H9 (cell line): ENCODE results near the gene DPAGT1. TPM values are rescaled to one million over a fixed set of nuclear protein-coding genes. Genes with fewer than 3 reads are reported as not detected.

ENCODE experiments used
- DNase-seq: peaks from one replicate; pipeline ENCODE4 v3.0.0-alpha.2; 2017
- H2AFZ ChIP-seq: one replicate; pipeline ENCODE4 v1.6.1; 2013; ENCODE audit warnings: mild to moderate bottlenecking, low read length, control low read depth, moderate library complexity
- H2AK5ac ChIP-seq: 2 replicates; pipeline ENCODE4 v1.6.1; 2013; ENCODE audit warnings: low read length, control low read depth, mixed read lengths; ENCODE audit not compliant: insufficient read length
- H2BK120ac ChIP-seq: one replicate; pipeline ENCODE4 v1.6.1; 2013; ENCODE audit warnings: low read depth, mild to moderate bottlenecking, low read length, control low read depth, inconsistent platforms; ENCODE audit not compliant: poor library complexity, severe bottlenecking
- H2BK12ac ChIP-seq: 2 replicates; pipeline ENCODE4 v1.6.1; 2013; ENCODE audit warnings: low read length, control low read depth, mixed read lengths, low read depth; ENCODE audit not compliant: insufficient read length
- H2BK15ac ChIP-seq: 2 replicates; pipeline ENCODE4 v1.6.1; 2013; ENCODE audit warnings: low read depth, low read length, control low read depth
- H2BK20ac ChIP-seq: one replicate; pipeline ENCODE4 v1.6.1; 2013; ENCODE audit warnings: low read depth, mild to moderate bottlenecking, low read length, control low read depth, inconsistent platforms; ENCODE audit not compliant: poor library complexity, severe bottlenecking
- H2BK5ac ChIP-seq: 2 replicates; pipeline ENCODE4 v1.6.1; 2013; ENCODE audit warnings: low read length, control low read depth, mixed read lengths; ENCODE audit not compliant: insufficient read length
- H3K14ac ChIP-seq: 2 replicates; pipeline ENCODE4 v1.6.1; 2013; ENCODE audit warnings: low read length, control low read depth; ENCODE audit not compliant: insufficient read depth
- H3K18ac ChIP-seq: 2 replicates; pipeline ENCODE4 v1.6.1; 2013; ENCODE audit warnings: low read depth, mild to moderate bottlenecking, mixed read lengths, low read length, control low read depth; ENCODE audit not compliant: insufficient read length
- H3K23ac ChIP-seq: 2 replicates; pipeline ENCODE4 v1.6.1; 2013; ENCODE audit warnings: low read length, control low read depth, mixed read lengths, low read depth; ENCODE audit not compliant: insufficient read length
- H3K23me2 ChIP-seq: 2 replicates; pipeline ENCODE4 v1.6.1; 2013; ENCODE audit warnings: low read depth, mild to moderate bottlenecking, mixed read lengths, low read length, control low read depth; ENCODE audit not compliant: insufficient read length, poor library complexity, severe bottlenecking
- H3K27ac ChIP-seq: 2 replicates; pipeline ENCODE4 v1.5.1; 2013; ENCODE audit warnings: low read length, control low read depth, mixed read lengths, low read depth; ENCODE audit not compliant: insufficient read length
- H3K27me3 ChIP-seq: 2 replicates; pipeline ENCODE4 v1.6.1; 2013; ENCODE audit warnings: low read length, control low read depth, inconsistent platforms; ENCODE audit not compliant: insufficient read depth
- H3K4ac ChIP-seq: 2 replicates; pipeline ENCODE4 v1.6.1; 2013; ENCODE audit warnings: low read depth, mild to moderate bottlenecking, control low read depth, inconsistent platforms, low read length, moderate library complexity
- H3K4me1 ChIP-seq: 2 replicates; pipeline ENCODE4 v1.6.1; 2013; ENCODE audit warnings: low read length, control low read depth, inconsistent platforms; ENCODE audit not compliant: insufficient read depth
- H3K4me2 ChIP-seq: 2 replicates; pipeline ENCODE4 v1.6.1; 2013; ENCODE audit warnings: low read length, control low read depth, mixed read lengths; ENCODE audit not compliant: insufficient read length, insufficient read depth
- H3K56ac ChIP-seq: 2 replicates; pipeline ENCODE4 v1.6.1; 2013; ENCODE audit warnings: low read depth, mild to moderate bottlenecking, mixed read lengths, low read length, control low read depth; ENCODE audit not compliant: insufficient read length
- H3K79me1 ChIP-seq: 2 replicates; pipeline ENCODE4 v1.6.1; 2013; ENCODE audit warnings: low read depth, mild to moderate bottlenecking, moderate library complexity, low read length, control low read depth, inconsistent platforms; ENCODE audit not compliant: insufficient read depth, poor library complexity, severe bottlenecking
- H3K79me2 ChIP-seq: 2 replicates; pipeline ENCODE4 v1.6.1; 2013; ENCODE audit warnings: low read length, control low read depth, inconsistent platforms; ENCODE audit not compliant: insufficient read depth
- H3K9ac ChIP-seq: 2 replicates; pipeline ENCODE4 v1.6.1; 2013; ENCODE audit warnings: low read length, control low read depth, mixed read lengths; ENCODE audit not compliant: insufficient read length; ENCODE audit errors: extremely low read depth
- H3K9me3 ChIP-seq: one replicate; pipeline ENCODE4 v1.6.1; 2013; ENCODE audit warnings: low read depth, low read length, inconsistent platforms; ENCODE audit not compliant: control insufficient read depth
- H3T11ph ChIP-seq: one replicate; pipeline ENCODE4 v1.6.1; 2013; ENCODE audit warnings: mild to moderate bottlenecking, low read length, control low read depth, inconsistent platforms
- H4K20me1 ChIP-seq: one replicate; pipeline ENCODE4 v1.6.1; 2013; ENCODE audit not compliant: control insufficient read depth, insufficient read length, insufficient read depth
- H4K5ac ChIP-seq: 2 replicates; pipeline ENCODE4 v1.6.1; 2013; ENCODE audit warnings: low read depth, mild to moderate bottlenecking, mixed read lengths, low read length, control low read depth; ENCODE audit not compliant: insufficient read length
- H4K8ac ChIP-seq: replicated peaks from 2 replicates; pipeline ENCODE4 v1.6.1; 2013; ENCODE audit warnings: low read length, control low read depth, mixed read lengths, low read depth; ENCODE audit not compliant: insufficient read length
- H4K91ac ChIP-seq: 2 replicates; pipeline ENCODE4 v1.6.1; 2013; ENCODE audit warnings: low read depth, mild to moderate bottlenecking, moderate library complexity, mixed read lengths, low read length, control low read depth; ENCODE audit not compliant: insufficient read length
- H3K27ac Mint-ChIP-seq, 3 experiments: 2 replicates in 2 of 3; 3 replicates in 1 of 3; pipeline ENCODE4 v1.8.0; 2020 to 2021; ENCODE audit warnings: mixed read lengths in 3 of 3, mild to moderate bottlenecking in 1 of 3, moderate library complexity in 1 of 3
- H3K27me3 Mint-ChIP-seq: 2 replicates; pipeline ENCODE4 v1.8.0; 2021; ENCODE audit warnings: low read depth, mild to moderate bottlenecking, moderate library complexity, mixed read lengths
- H3K36me3 Mint-ChIP-seq, 3 experiments: 2 replicates in 2 of 3; 3 replicates in 1 of 3; pipeline ENCODE4 v1.8.0; 2020 to 2021; ENCODE audit warnings: low read depth in 3 of 3, mixed read lengths in 3 of 3; ENCODE audit not compliant: insufficient read depth in 1 of 3
- H3K4me1 Mint-ChIP-seq, 2 experiments: 2 replicates each; pipeline ENCODE4 v1.8.0; 2020; ENCODE audit warnings: mixed read lengths in 2 of 2
- H3K4me3 Mint-ChIP-seq, 2 experiments: 2 replicates in 1 of 2; 3 replicates in 1 of 2; pipeline ENCODE4 v1.8.0; 2020 to 2021; ENCODE audit warnings: mild to moderate bottlenecking in 2 of 2, mixed read lengths in 2 of 2, moderate library complexity in 1 of 2
- H3K9me3 Mint-ChIP-seq, 2 experiments: 2 replicates in 1 of 2; 3 replicates in 1 of 2; pipeline ENCODE4 v1.8.0; 2020; ENCODE audit warnings: mild to moderate bottlenecking in 2 of 2, mixed read lengths in 2 of 2, moderate library complexity in 1 of 2
- CTCF ChIP-seq: fragments of 200-600 bp; sonication (generic); conservative IDR thresholded peaks from 3 replicates; pipeline ENCODE4 v1.8.0; 2021; ENCODE audit warnings: antibody characterized with exemption, mild to moderate bottlenecking
- WGBS: extraction: QIAGEN DNeasy Blood & Tissue Kit; methylation state at CpG from one replicate; pipeline ENCODE4 v1.1.7; 2013; ENCODE audit warnings: missing lambda C conversion rate, low lambda C conversion rate, mixed read lengths; ENCODE audit not compliant: insufficient read length; ENCODE audit errors: extremely low coverage; 5-methylcytosine and 5-hydroxymethylcytosine counted together
- total RNA-seq: library from RNA; stranded (reverse); gene quantifications from 2 replicates; pipeline ENCODE4 v1.2.1, GENCODE V29; 2021

Gene DPAGT1
- total RNA-seq, 1 experiment from 2014 or later = 43.6 TPM

- Histone ChIP-seq H3K4me2 (peak overlapping the region; percentile 88), H3K9me3 (no peaks in the 10 kb centered on the region), H3K23me2 (peaks cover 13% of the 10 kb centered on the region), H3K4me1 (no peaks in the 10 kb centered on the region; the same call in 1 of the 2 replicates), H4K91ac (no peak overlapping the region), H2AFZ (no peak overlapping the region), H4K20me1 (no peaks in the 10 kb centered on the region), H2BK15ac (no peak overlapping the region), H4K8ac (no peak overlapping the region), H3K27ac (no peak overlapping the region), H4K5ac (no peak overlapping the region), H3K79me2 (peaks cover 20% of the 10 kb centered on the region; the same call in 1 of the 2 replicates), H2BK12ac (no peak overlapping the region), H2BK20ac (no peak overlapping the region), H2BK120ac (no peak overlapping the region), H3K27me3 (no peaks in the 10 kb centered on the region), H3K56ac (no peak overlapping the region), H3K23ac (no peak overlapping the region), H3K79me1 (no peaks in the 10 kb centered on the region), H3K4ac (no peak overlapping the region), H2AK5ac (no peak overlapping the region), H3T11ph (no peak overlapping the region), H2BK5ac (no peak overlapping the region), H3K9ac (peak overlapping the region; percentile 95), H3K14ac (0 out of 2 replicates have a peak overlapping the region, but pooled peaks have one; percentile 8), H3K18ac (no peak overlapping the region)
- Mint-ChIP-seq H3K27me3 (no peaks in the 10 kb centered on the region), H3K9me3 (no peaks in the 10 kb centered on the region; a peak in 1 of 5 replicates), H3K4me3 (peak overlapping the region; percentile 92 to 94), H3K36me3 (peaks cover 27 to 57% (median 50%) of the 10 kb centered on the region in 3 experiments), H3K4me1 (peaks cover 28 to 29% of the 10 kb centered on the region in 2 experiments), H3K27ac (peak overlapping the region in 2 of 3 experiments; percentile 89 to 92; a peak in 4 of 7 replicates)
- TF ChIP-seq CTCF = no peak
- WGBS = no CpG with 5 or more reads among the region's 12 CpGs
- DNase-seq = no peak
Observed at GRCh38 chr11:119092880-119093842, 8.5 kb downstream of the DPAGT1 start.
